HEK293T (cell line): Measurements from ENCODE around the gene MYH7.

Experiments used
- ARNT ChIP-seq: fragments of 450-650 bp; IDR thresholded peaks from 2 replicates; pipeline ENCODE4 v1.6.1; 2017; ENCODE audit warnings: mild to moderate bottlenecking
- CTBP1 ChIP-seq: fragments of 450-650 bp; IDR thresholded peaks from 2 replicates; pipeline ENCODE4 v1.6.1; 2016; ENCODE audit warnings: borderline replicate concordance
- FOXM1 ChIP-seq: fragments of 450-650 bp; IDR thresholded peaks from 2 replicates; pipeline ENCODE4 v1.6.1; 2017; ENCODE audit warnings: mild to moderate bottlenecking, borderline replicate concordance
- SP1 ChIP-seq: fragments of 450-650 bp; IDR thresholded peaks from 2 replicates; pipeline ENCODE4 v1.6.1; 2017
- SUZ12 ChIP-seq: fragments of 450-650 bp; IDR thresholded peaks from 2 replicates; pipeline ENCODE4 v1.6.1; 2016; ENCODE audit warnings: mild to moderate bottlenecking

- TF ChIP-seq CTBP1 (no peak), ARNT (no peak), FOXM1 (no peak), SUZ12 (no peak), SP1 (no peak)
These were observed 5.6 kb upstream of the MYH7 start for GRCh38 chr14:23441076-23441475.
